Measurements from ENCODE around the gene FANCI.

The FANCI gene

DNA sequence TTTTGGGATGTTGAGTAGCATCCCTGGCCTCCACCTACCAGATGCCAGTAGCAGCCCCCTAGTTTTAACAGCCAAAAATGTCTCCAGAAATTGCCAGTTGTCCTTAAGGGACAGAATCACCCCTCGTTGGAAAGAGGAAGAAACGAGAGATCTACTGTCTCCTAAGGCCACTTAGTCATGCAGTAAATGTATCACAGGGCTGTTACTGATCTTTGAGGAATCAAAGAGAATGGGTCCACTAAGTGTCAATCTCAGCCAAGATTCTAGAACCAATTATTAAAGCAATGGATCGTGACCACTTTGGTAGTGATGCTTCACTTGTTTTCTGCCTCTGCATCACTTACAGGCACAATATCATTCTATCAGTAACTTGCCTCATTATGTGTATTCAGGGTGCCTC lies 64.5 kb downstream of the FANCI start:
- Mint-ChIP-seq H3K4me3 (no peak overlapping the region), H3K4me1 (peaks cover 7% of the 10 kb centered on the region), H3K27ac (no peak overlapping the region), H3K36me3 (peaks cover 98% of the 10 kb centered on the region), H3K9me3 (no peaks in the 10 kb centered on the region)
- DNase-seq (ENCODE audit: low spot score in 2 of 2) (no peak), ATAC-seq (no peak)

DNA sequence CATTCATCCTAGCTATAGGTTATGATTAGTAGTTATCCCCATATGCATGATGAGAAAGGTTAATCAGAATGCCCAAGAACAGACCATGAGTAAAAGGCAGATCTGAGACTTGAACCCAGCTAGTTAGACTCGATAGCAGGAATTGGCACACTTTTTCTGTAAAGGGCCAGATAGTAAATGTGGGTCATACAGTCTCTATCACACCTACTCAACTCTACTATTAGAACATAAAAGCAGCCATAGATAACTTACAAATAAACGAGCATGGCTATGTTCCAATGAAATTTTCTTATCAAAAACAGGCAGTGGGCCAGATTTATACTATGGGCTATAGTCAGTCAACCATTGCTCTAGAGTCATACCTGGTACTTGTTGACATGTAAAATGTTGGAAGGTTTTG lies 66.2 kb downstream of the FANCI start:
- no peak overlapping the region for H3K4me3 Mint-ChIP-seq
- peaks cover 7% of the 10 kb centered on the region for H3K4me1 Mint-ChIP-seq
- H3K9me3 Mint-ChIP-seq, result no peaks in the 10 kb centered on the region
- ATAC-seq (no peak), DNase-seq (ENCODE audit: low spot score in 2 of 2) (no peak)
- H3K27ac Mint-ChIP-seq, result peak overlapping the region; percentile 72
- peaks cover 98% of the 10 kb centered on the region for H3K36me3 Mint-ChIP-seq

DNA sequence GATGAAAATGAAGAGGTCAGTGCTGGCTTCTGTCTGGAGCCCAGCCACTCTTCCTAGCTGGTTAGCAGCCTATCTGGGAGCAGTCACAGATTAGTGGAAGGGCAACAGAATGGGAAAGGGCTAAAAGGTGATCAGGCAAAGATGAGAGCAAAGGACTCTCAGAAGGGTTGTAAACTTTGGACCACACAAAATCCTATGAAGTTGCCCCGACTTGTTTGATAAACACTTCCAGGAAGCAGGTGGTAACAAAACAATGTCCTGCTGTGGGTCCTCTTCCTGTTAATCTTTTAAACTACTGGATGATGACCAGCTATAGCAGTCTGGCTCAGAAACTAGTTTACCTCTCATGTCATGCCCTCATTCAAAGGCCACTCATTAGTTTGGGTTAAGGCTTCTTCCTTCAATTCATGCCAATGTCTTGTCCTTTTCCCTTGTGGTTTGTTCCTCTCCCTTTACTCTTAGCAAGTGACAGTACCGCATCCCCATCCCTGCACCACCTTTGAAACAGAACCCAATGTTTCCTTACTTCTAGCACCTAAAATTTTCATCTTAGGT lies 71.7 kb downstream of the FANCI start:
- H3K4me1 Mint-ChIP-seq, result peaks cover 29% of the 10 kb centered on the region
- DNase-seq (ENCODE audit: low spot score in 2 of 2), result no peak
- H3K9me3 Mint-ChIP-seq, result no peaks in the 10 kb centered on the region
- no peak for ATAC-seq
- H3K4me3 Mint-ChIP-seq, result no peak overlapping the region
- peaks cover 100% of the 10 kb centered on the region for H3K36me3 Mint-ChIP-seq
- H3K27ac Mint-ChIP-seq, result peak overlapping the region; percentile 88

DNA sequence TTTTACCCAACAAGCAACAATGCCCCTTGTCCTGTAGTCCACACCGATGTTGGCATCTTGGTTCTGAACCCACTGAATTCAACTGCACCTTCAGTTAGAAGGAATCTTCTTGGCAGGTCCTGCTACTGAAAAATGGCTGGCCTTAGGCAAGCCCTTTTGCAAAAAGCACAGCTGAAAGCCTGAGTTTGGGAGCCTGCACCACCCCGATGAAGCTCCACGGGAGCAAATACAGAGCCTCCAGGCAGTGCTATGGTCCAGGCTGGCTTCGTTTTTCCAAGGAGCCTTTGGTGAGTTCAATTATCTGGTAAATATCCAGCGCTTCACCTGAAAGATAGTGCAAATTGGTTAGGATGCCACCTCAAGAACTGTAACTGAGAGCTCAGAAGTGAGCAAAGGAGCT lies 72.7 kb downstream of the FANCI start:
- H3K4me1 Mint-ChIP-seq, result peaks cover 29% of the 10 kb centered on the region
- H3K4me3 Mint-ChIP-seq, result no peak overlapping the region
- H3K36me3 Mint-ChIP-seq, result peaks cover 100% of the 10 kb centered on the region
- H3K27ac Mint-ChIP-seq, result peak overlapping the region; percentile 88
- ATAC-seq (no peak), DNase-seq (ENCODE audit: low spot score in 2 of 2) (no peak)
- H3K9me3 Mint-ChIP-seq, result no peaks in the 10 kb centered on the region

DNA sequence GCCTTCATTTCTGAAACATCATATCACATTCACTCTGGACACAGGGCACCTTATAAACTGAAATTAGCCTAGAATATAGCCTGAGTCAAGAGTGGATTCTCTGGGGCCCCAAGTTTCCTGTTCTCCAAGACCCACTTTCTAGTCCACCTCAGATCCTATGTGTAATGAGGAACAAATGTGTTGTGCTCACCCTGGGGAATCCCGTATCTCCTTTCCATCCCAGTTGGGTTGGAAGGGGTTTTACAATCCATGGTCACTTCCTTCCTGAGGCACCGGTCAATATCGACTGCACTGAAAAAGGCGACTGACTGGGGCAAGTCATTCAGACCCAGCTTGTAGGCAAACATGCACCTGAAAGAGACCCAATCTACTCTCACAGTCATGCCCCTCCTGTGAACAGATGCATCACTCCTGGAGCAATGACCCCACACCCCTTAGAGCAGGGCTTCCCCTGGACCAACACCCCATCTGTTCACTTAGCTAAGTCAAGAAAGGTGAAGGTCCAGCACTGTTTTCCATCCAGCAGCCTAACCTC lies 73.5 kb downstream of the FANCI start:
- DNase-seq (ENCODE audit: low spot score in 2 of 2), result no peak
- Mint-ChIP-seq H3K4me1 (peaks cover 32% of the 10 kb centered on the region), H3K36me3 (peaks cover 100% of the 10 kb centered on the region), H3K4me3 (no peak overlapping the region), H3K27ac (peak overlapping the region; percentile 77), H3K9me3 (no peaks in the 10 kb centered on the region)
- peak; percentile 31 for ATAC-seq

DNA sequence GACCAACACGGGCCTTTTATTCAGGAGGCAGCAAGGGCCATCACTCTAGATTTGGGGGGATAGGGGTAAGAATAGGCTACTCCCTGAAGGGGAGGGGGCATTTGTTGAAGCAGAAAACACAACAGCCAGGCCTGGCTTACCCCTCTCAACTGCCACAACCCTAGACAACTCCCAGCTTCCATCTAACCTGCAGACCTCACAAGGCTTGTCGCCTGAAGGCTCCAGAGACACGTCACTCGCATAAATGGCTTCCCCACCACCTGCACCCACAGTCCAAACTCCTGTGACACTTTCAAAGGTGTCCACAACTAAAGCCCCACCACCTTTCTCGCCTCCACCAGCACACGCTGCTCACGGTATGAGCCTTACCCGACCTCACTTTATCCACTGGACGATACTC lies 75.9 kb downstream of the FANCI start:
- Mint-ChIP-seq H3K36me3 (peaks cover 100% of the 10 kb centered on the region), H3K4me1 (peaks cover 47% of the 10 kb centered on the region), H3K27ac (peak overlapping the region; percentile 77), H3K4me3 (no peak overlapping the region), H3K9me3 (no peaks in the 10 kb centered on the region)
- ATAC-seq (no peak), DNase-seq (ENCODE audit: low spot score in 2 of 2) (no peak)

DNA sequence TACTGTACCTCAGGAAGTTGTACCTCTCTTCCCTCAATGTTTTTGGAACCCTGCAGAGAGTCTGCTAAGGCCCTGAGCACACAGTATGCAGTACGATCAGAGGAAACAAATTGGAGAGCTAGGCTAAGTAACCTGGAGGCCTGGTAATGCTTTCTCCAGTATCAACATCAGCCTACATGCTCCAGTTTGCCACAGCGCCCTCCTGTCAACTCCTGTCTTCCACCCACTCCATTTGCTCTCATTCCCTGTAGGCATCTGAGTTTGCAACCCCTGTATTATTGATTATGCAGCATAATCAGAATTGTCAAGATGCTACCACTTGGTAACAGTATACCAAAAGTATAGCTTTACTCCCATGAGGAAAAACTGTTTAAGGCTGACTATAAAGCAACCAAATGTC lies 76.4 kb downstream of the FANCI start:
- Mint-ChIP-seq H3K9me3 (no peaks in the 10 kb centered on the region), H3K36me3 (peaks cover 100% of the 10 kb centered on the region), H3K27ac (peak overlapping the region; percentile 77), H3K4me3 (no peak overlapping the region), H3K4me1 (peaks cover 52% of the 10 kb centered on the region)
- no peak for ATAC-seq
- no peak for DNase-seq (ENCODE audit: low spot score in 2 of 2)

DNA sequence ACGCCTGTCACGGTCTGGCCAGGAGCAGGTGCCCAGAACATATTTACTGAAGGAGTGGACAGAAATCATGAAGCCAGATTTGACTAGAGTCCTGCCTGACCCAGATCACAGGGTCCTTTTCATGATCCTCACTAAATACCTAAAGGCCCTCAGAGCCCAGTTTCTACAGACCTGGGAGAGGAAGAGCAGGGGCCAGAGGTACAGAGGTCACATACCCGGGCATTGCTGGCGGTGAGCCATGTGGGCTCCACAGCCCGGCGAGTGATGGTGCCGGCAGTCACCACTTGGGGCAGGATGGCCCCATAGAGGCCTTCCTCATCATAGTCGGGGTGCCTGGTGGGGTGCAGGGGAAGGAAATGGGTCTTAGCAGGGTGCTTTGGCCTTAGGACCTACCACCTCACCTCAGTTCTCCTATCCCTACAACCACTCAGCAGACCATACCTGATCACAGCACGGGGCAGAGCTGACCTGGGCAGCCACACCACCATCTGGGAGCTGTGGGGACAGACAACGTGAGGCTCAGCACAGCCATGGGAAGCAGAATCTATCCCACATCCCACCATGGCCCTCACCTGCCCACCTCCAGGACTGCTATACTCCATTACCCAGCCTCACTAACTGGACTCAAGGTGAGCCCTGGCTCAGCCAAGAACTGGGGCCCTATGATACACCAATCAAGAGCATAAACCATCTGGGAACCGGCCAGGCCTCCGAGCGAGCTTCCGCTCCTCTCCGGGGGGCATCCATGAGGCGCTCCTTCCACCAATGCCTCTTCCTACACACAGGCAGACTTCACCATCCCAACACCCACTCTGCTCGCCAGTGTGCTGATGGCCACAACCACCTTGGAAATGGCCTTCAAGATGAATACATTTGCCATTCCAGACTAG lies 78.0 kb downstream of the FANCI start:
- peaks cover 100% of the 10 kb centered on the region for H3K36me3 Mint-ChIP-seq
- H3K4me3 Mint-ChIP-seq, result no peak overlapping the region
- no peak for DNase-seq (ENCODE audit: low spot score in 2 of 2)
- no peak for ATAC-seq
- peak overlapping the region; percentile 88 for H3K27ac Mint-ChIP-seq
- H3K9me3 Mint-ChIP-seq, result no peaks in the 10 kb centered on the region
- H3K4me1 Mint-ChIP-seq, result peaks cover 52% of the 10 kb centered on the region

DNA sequence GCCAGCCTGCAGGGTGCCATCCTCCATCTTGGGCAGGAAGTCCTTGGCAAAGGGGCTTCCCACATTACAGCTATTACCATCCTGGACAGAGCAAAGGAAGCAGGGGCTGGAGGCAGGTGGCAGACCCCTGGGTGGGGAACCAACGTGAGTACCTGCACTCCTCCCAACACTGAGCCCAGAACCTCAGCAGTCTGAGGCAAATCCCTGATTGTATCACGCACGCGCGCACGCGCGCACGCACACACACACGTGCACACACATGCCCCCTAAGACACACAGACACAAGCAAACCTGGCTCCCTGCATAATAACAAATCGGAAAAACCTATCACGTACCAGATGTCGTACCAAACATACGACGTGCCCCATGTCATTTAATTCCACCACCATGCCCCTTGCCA lies 79.0 kb downstream of the FANCI start:
- H3K27ac Mint-ChIP-seq, result peak overlapping the region; percentile 88
- peaks cover 49% of the 10 kb centered on the region for H3K4me1 Mint-ChIP-seq
- peaks cover 100% of the 10 kb centered on the region for H3K36me3 Mint-ChIP-seq
- ATAC-seq (no peak), DNase-seq (ENCODE audit: low spot score in 2 of 2) (no peak)
- no peak overlapping the region for H3K4me3 Mint-ChIP-seq
- H3K9me3 Mint-ChIP-seq, result no peaks in the 10 kb centered on the region

DNA sequence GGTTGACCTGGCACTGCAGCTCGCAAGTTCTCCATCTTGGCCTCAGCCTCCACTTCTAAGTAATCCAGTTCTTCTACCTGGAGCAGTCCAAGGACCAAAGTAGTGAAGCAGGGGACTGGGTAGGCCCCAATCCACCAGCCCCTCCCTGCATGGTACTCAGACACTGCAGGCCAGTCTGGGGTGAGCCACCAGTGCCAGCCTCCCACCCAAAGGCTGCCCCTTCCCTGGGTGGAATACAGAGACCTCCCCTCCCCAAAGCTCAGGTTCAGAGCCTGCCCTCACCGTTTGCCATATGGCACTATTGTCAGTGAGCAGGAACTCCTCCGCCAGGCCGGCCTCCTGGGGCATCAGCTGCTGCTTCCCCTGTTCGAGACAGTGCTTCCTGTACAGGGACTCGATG lies 80.0 kb downstream of the FANCI start:
- no peak overlapping the region for H3K4me3 Mint-ChIP-seq
- H3K27ac Mint-ChIP-seq, result peak overlapping the region; percentile 88
- DNase-seq (ENCODE audit: low spot score in 2 of 2) (no peak), ATAC-seq (no peak)
- peaks cover 48% of the 10 kb centered on the region for H3K4me1 Mint-ChIP-seq
- H3K9me3 Mint-ChIP-seq, result no peaks in the 10 kb centered on the region
- peaks cover 100% of the 10 kb centered on the region for H3K36me3 Mint-ChIP-seq

DNA sequence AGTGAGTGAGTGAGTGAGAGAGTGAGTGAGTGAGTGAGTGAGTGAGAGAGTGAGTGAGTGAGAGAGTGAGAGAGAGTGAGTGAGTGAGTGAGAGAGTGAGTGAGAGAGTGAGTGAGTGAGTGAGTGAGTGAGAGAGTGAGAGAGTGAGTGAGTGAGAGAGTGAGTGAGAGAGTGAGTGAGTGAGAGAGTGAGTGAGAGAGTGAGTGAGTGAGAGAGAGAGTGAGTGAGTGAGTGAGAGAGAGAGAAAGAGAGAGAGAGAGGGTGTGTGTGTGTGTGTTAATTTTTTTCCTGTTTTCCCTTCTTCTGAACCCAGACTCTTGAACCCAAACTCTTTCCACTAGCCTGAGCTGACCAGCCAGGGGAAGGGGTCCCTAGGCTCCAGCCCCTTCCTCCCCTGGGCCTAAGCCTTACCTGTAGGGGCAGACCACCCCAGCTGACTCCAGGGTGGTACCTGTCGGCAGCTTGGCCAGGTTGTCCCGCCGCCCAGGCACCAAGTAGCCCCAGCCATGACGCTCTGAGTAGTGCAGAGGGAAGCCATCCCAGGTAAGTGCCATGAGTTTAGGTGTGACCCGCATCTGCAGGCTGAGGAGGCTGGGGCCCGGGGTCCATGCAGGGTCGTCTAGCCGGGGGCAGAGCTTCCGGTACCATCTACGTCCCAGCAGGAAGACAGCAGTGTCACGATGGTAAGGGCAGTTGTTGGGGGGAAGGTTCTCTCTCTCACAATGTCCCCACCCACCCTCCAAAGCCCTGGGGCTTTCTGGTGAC lies 81.4 kb downstream of the FANCI start:
- peaks cover 100% of the 10 kb centered on the region for H3K36me3 Mint-ChIP-seq
- DNase-seq (ENCODE audit: low spot score in 2 of 2) (no peak), ATAC-seq (no peak)
- peak overlapping the region; percentile 88 for H3K27ac Mint-ChIP-seq
- peaks cover 48% of the 10 kb centered on the region for H3K4me1 Mint-ChIP-seq
- H3K9me3 Mint-ChIP-seq, result no peaks in the 10 kb centered on the region
- no peak overlapping the region for H3K4me3 Mint-ChIP-seq

DNA sequence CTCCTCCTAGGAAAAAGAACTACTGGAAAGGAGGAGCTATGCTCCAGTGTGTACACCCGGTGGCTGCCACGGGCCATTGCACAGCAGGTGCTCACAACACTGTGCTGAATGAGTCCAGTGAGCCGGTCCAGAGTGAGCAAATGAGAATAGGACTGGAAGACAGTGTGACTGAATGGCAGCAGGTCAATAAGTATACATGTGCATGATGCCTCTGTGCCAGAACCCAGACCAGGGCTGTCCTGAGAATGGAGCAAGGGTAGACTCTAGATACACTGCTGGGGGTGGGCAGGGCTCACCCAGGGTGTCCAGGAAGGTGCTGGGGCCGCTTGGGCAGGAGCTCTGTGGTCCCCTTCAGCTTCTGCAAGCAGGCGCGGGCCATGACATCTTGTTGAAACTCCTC lies 82.5 kb downstream of the FANCI start:
- Mint-ChIP-seq H3K4me1 (peaks cover 54% of the 10 kb centered on the region), H3K36me3 (peaks cover 100% of the 10 kb centered on the region), H3K4me3 (no peak overlapping the region), H3K9me3 (no peaks in the 10 kb centered on the region), H3K27ac (peak overlapping the region; percentile 64)
- ATAC-seq, result no peak
- DNase-seq (ENCODE audit: low spot score in 2 of 2), result no peak

DNA sequence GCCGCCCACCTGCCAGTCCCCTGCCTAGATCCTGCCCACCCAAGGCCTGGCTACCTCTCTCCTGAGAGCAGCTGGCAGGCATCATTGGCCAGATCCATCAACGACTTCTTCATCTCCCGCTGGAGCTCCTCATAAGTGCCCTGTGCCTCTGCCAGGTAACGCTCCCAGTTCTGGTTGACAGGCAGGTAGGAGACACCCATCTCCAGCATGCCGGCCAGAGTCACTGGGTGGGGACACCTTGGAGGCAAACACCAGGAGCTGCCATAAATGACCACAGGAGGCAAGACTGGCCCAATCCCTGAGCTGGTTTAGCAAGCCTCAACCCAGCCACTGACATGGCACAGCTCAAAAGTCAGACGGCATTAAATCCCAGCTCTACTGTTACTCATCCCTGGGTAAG lies 83.3 kb downstream of the FANCI start:
- H3K4me3 Mint-ChIP-seq, result no peak overlapping the region
- peaks cover 61% of the 10 kb centered on the region for H3K4me1 Mint-ChIP-seq
- DNase-seq (ENCODE audit: low spot score in 2 of 2) (peak in 1 of 2 donors; percentile 42), ATAC-seq (no peak)
- H3K36me3 Mint-ChIP-seq, result peaks cover 100% of the 10 kb centered on the region
- H3K27ac Mint-ChIP-seq, result peak overlapping the region; percentile 83
- no peaks in the 10 kb centered on the region for H3K9me3 Mint-ChIP-seq

DNA sequence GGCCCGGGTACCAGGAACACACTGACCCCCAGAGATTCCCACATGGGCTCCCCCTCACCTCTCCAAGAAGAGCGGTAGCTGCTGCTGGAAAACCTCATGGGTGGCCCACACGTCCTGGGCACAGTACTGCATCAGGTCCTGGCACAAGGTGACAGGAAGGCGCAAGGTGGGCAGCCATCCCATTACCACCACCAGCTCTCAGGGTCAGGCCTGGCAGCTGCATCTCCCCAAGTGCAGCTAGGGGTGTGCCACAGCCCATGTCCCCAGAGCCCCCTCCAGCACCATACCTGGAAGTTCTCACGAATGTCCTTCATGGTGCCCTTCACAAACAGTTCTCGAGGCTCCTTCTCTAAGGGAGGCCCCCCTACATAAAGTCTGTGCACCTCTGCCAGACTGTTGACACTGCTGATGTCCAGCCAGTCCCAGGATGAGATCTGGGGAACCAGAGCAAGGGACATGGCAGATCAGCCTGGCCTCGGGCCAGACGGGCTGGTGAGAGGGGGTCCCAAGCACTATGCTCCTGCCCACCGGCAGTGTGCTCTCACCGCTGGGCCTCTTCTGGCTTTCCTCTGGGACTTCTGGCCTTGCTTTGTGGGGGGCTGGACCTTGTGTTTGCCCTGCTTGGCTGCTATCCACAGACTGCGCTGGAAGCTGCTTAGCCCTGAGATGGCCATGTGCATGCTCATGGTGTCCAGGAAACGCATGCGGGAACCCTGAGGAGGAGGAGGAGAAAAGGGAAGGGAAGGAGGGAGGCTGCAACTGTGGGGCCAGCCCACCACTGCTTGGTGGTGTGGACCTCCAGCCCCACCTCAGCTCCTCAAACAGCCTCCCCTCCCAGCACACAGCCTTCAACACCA lies 84.8 kb downstream of the FANCI start:
- peak overlapping the region; percentile 84 for H3K4me3 Mint-ChIP-seq
- ATAC-seq (no peak), DNase-seq (ENCODE audit: low spot score in 2 of 2) (no peak)
- H3K9me3 Mint-ChIP-seq, result no peaks in the 10 kb centered on the region
- peak overlapping the region; percentile 83 for H3K27ac Mint-ChIP-seq
- peaks cover 100% of the 10 kb centered on the region for H3K36me3 Mint-ChIP-seq
- peaks cover 59% of the 10 kb centered on the region for H3K4me1 Mint-ChIP-seq

Data from stimulated activated effector memory CD8-positive, alpha-beta T cell treated with anti-CD3 and anti-CD28 coated beads, Interleukin-12 subunit alpha, Interleukin-12 subunit beta, amount 100 ng/mL, for 72 hours (primary cell).